Fibroblast of pulmonary artery (primary cell): Measurements from ENCODE around the gene ZFAND3.

Experiments
- DNase-seq: peaks from one replicate; pipeline ENCODE4 v3.0.0-alpha.2; 2010; ENCODE audit warnings: low read depth
- H3K4me3 ChIP-seq: replicated peaks from 2 replicates; pipeline ENCODE4 v1.5.1; 2011; ENCODE audit warnings: low read depth, mild to moderate bottlenecking, control low read depth, low read length, moderate library complexity
- TF ChIP-seq, protein P1 (sequence below): IDR thresholded peaks from 2 replicates; pipeline ENCODE4 v1.5.1; 2011; ENCODE audit warnings: mild to moderate bottlenecking, control low read depth, low read length, inconsistent platforms; ENCODE audit errors: missing control alignments

Gene ZFAND3

DNA sequence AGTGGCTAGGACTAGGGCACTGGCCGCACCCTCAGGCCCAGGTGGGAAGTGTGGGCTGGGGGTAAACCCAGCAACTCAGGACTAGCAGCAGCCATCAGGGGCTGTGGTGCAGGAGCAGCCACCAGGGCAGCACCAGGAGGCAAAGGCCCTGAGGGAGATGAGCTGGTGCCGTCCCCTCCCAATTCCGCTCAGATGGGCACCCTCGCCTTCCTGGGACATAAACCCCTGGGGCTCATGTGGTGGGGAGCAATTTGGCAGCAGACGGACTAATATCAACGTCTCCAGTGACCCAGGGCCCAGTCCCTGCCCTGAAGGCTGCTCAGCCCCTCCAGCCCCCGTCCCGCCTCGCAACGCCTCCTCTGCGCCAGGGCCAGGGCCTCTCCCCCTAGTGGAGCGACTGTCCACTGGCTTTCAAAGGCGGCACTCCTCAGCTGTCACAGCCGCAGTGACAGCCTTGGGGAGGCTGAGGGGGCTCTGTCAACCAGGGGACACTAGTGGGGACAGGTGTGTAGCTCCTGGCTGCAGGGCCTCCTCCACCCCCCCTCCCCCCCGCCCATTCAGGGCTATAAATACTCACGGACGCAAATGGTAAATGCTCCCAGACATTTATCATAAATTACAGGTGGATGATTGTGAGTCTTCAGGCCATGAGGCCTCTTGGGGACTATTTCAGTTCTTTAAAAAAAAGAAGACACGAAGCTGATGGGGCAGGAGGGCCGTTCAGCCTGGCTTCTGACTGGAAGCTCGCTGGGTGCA lies 349.9 kb downstream of the ZFAND3 start:
- DNase-seq, result no peak
- no peak overlapping the region for H3K4me3 ChIP-seq
- TF ChIP-seq, protein P1, sequence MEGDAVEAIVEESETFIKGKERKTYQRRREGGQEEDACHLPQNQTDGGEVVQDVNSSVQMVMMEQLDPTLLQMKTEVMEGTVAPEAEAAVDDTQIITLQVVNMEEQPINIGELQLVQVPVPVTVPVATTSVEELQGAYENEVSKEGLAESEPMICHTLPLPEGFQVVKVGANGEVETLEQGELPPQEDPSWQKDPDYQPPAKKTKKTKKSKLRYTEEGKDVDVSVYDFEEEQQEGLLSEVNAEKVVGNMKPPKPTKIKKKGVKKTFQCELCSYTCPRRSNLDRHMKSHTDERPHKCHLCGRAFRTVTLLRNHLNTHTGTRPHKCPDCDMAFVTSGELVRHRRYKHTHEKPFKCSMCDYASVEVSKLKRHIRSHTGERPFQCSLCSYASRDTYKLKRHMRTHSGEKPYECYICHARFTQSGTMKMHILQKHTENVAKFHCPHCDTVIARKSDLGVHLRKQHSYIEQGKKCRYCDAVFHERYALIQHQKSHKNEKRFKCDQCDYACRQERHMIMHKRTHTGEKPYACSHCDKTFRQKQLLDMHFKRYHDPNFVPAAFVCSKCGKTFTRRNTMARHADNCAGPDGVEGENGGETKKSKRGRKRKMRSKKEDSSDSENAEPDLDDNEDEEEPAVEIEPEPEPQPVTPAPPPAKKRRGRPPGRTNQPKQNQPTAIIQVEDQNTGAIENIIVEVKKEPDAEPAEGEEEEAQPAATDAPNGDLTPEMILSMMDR, result no peak

DNA sequence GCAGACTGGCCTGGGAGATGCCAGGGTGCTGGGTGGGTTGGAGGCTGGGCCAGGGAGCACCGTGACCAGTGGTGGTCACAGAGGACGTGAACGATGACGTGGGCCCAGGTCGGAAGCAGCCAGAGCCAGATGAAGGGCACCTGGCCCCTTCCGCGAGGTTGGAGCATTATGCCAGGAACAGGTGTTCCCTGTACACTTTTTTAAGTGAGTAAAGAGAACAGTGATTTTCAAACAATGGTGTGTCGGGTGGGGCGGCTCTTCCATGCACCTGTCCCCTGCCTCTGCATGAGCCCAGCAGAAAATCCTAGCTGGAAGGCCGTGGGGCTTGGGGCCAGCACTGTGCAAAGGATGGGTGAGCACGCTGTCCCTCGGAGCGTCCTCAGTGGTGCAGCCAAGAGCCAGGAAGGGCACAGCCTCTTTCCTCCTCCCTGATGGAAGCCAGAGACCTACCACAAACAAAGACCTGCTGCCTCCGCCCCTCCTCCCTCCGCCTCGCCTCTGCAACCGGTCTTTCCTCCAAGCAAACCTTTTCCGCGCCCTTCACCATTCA lies 350.5 kb downstream of the ZFAND3 start:
- H3K4me3 ChIP-seq, result no peak overlapping the region
- no peak for DNase-seq
- TF ChIP-seq, protein P1, result no peak

DNA sequence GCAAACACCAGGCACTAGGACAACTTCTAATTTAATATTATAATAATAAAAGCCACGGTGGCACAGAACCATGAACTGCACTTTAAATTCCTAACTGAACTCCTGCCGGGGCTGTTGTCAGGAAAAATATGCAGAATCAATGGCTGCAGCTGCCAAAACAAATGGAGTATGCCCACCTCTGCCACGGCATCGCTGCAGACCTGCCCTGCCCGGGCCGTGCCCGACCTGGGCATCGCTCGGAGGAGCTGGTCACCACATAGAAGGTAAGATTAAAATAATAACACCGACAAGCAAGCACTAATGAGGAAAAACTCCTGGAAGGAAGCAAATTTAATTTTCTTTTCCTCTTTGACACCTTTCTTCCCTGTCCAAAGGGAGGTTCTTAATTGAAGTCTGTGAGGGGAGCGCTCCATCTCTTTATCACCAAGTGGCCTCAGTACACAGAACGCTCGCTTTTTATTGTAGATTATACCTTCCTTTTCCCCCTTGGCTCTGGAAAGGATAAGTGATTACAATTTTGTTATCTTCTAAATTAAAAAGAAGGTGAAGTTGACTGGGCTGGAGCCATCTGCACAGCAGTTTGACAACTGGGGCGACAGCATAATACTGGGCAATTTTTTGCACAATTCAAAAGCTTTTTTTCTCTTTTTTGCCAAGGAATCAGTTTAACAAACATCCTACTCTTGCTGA lies 351.3 kb downstream of the ZFAND3 start:
- TF ChIP-seq, protein P1, result no peak
- no peak for DNase-seq
- H3K4me3 ChIP-seq, result no peak overlapping the region

DNA sequence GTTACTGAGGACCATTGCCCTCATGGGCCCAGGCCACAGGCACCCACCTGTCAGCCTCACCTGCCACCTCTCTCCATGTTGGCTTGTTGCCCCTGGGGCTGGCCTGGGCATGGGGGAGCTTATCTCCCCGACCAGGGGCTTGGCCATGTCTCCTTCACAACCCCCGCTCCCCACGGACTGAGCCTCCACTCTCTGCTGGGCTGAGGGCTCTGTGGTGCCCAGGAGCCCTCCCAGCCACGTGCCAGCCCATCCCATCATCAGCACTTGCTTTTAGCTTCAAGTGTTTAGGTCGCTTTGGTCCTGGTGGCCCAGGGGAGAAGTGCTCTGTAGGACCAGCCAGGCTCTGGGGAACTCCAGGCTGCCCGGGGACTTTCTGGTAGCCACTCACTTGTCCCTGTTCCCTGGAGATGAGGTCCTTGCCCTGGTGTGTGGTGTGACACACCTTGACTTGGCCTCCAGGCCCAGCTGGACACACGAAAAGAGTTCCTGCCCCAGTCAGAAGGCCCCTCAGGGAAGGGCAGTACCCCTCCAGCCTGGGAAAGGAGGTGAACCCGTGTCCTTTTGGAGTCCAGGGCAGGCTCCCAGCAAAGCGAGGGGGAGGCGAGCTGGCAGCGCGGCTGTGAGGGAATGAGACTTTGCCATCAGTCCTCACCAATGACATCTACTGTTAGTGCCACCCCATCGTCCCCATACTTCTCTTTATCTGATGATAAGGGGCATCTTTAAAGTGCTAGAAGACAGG lies 352.6 kb downstream of the ZFAND3 start:
- no peak overlapping the region for H3K4me3 ChIP-seq
- DNase-seq, result no peak
- TF ChIP-seq, protein P1, result no peak

DNA sequence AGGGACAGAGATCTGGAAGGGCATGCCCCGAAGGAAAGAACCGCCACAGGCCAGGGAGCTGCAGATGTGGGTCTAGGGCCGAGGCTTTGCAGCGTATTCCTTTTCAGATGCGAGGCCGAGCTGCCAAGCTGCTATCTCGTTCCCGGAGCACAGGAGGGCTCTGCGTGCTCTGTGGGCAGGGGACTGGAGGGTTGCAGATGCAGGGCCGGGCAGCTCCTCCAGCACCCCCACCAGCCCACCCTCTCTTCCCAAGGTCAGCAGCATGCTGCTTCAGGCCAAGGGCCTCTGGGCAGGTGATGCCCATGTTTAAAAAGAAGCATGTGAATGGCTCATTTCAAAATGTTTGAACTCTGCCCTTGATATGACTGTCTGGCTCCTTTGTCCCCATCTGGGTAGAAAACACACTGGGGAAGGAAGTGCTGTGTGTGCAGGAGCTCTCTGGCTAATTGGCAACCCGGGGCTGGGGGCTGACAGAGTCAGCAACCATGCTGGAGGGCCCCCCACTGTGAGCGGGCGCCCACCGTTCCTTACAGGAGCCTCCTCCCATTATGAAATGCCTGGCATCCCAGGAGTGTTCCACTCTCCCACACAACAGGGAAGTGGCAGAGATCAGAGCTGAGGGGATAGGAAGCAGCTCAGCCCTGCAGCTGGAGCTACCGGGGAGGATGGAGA lies 353.3 kb downstream of the ZFAND3 start:
- DNase-seq, result no peak
- no peak overlapping the region for H3K4me3 ChIP-seq
- TF ChIP-seq, protein P1, result no peak

DNA sequence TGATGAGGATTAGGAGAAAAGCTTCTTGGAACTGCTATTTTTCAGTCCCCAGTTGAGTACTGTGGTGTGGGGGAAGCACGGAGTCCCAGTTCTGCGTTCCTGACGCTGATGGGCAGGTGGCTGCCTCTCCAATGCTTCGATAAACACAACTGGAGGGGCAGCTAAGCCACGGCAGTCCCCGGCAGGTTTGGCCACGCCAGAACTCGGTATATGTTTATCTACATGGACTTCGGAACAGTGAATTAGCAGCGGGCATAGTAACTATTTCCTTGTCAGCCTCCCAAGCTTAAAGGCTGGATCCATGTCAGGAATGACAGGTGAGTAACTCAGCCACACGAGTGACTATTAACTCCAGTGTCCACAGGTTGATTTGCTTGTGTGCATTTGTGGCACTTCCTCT lies 354.4 kb downstream of the ZFAND3 start:
- no peak for DNase-seq
- no peak overlapping the region for H3K4me3 ChIP-seq
- TF ChIP-seq, protein P1, result no peak
